HG03103 (cell line): ENCODE results near the gene CENPP.

Experiments
- ATAC-seq: cut with Tn5 transposase; IDR thresholded peaks from one replicate; pipeline ENCODE4 v1.9.1; 2021; ENCODE audit warnings: low read depth; ENCODE audit not compliant: unreplicated experiment

CENPP gene

DNA sequence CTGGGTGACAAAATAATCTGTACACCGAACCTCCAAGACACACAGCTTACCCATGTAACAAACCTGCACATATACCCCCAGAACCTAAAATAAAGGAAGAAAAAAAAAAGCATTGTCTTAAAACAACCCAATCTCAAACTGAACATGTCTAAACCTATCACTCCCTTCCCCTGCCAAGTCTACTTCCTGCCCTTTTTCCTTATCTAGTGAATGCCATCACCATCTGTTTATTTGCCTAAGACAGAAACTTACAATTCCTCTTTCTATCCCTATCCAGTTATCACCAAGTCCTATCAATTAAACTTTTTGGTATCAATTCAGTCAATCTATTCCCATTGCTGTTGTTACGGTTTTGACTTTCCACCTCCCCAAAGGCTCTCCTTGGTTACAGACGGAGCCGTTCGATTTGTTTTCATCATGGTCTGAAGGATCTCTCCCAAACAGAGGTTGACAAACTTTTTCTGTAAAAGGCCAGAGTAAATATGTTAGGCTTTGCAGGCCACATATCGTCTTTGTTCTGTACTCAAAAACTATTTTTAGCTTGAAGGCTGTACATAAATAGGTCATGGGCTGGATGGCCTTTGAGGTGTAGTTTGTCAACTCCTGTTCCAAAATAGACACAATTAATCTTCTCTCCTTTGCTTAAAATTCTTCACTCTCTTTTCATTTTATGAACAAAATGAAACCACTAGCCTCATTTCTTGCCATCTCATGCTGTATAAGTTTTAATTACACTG lies 12.7 kb upstream of the CENPP start:
- ATAC-seq: no peak

DNA sequence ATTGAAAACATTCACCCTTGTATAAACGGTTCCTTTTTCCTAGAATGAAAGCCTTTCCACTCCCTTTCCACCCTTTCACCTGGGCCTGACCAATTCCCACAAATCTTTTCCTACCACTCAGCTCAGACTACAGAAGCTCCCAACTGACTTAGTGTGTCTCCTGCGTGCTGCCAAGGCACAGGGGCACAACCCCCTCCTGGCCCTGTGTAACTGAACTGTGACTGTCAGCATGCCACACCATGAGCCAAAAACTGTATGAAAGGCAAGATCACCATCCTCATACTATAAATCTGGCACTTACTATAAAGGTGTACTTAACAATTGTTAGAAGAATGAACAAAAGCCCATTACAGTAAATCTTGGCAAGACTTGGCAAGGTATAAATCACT lies 12.1 kb upstream of the CENPP start:
- ATAC-seq: no peak

DNA sequence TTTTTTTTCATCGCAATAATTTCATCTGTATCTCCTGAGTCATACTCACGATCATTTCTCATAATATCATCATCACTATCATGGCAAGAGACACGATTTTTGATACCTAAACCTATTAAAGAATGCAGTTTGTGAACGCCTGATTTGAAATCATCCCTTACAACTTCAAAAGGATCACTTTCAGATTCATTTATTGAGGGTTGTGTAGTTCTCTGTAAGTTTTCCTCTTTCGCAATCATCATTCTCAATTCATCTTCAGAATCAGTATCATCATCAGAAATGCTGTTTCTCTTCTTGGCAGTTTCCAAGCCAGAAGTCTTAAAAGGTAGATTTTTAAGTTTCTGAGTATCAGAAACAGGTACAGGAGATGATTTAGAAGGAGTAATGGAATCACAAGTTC lies 10.3 kb upstream of the CENPP start:
- ATAC-seq: no peak

DNA sequence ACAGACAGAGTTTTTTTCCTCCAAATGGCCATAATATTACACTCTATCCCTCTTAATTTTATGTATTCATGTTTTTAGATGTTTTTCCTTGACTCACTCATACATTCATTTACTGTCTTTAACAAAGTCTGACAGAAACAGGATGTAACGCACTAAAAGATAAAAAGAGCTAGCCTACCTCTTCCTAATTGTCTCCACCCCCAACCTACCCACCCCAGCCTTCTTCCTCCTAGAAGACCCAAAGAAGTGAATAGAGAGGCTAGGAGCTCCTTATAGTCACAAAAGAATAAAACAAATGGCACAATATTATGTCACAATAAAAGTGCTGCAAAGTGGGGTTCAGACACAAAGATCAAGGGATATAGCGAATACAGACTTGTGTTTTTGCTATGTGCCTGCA lies 1.3 kb upstream of the CENPP start:
- ATAC-seq: no peak

DNA sequence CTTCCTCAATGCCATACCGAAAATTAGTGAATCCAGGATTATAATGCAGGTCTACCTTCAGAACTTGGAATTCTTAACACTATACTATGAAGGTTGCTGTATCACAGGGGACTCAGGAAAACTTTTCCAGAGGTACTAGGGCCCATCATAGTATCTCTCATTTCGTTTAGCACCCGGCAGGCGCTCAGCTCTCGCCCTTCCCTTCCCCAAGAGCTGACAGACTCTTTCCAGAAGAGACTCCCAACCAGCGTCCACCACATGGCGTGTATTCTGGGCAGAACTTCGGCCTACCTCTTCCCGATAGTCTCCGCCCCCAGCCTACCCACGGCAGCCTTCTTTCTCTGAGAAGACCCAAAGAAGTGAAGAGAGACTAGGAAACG lies 874 bp upstream of the CENPP start:
- no peak for ATAC-seq

DNA sequence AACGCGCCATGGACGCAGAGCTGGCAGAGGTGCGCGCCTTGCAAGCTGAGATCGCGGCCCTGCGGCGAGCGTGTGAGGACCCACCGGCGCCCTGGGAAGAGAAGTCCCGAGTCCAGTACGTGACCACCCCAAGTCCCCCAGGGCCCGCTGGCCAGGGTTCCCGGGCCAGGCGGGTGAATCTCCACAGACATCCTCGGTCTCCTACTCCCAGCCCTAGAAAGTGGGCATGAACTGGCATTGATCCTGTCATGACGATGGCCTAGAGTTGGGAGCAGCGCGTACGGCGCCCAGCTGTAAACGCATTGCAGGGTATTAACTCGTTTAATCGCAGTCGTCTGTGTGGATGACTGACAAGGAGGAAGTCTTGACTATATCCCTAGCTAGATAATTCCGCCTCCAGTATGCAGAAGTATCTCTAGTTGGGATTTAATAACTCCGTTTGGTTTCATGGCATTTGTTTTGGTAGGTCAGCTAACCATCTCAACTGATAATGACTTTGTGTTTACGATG lies 293 bp downstream of the CENPP start:
- peak; percentile 5 for ATAC-seq

DNA sequence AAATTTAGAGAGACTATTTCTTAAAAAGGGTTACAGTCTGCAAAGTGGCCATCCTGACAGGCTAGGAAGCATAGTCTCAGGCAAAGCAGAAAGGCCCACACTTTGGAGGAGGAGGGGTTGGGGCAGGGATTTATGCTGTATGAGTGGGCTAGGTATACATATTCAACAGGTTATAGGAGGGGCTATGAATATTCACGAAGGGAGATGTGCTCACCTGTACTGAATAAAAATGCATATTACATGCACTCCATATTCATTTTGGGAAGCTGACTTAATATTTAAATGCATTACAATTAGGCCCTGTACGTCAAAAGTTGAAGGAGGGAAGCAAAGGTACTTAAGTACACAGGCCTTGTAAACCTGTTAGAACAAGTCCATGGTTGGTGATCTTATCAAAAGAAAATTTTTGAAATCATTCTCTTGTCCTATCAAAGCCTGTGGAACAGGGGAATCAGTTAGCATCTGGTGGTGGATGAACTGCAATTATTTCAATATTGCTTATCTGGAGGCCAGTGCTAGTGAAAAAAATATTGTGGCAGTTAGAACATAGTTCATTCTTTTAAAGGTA lies 1.6 kb downstream of the CENPP start:
- ATAC-seq: no peak

DNA sequence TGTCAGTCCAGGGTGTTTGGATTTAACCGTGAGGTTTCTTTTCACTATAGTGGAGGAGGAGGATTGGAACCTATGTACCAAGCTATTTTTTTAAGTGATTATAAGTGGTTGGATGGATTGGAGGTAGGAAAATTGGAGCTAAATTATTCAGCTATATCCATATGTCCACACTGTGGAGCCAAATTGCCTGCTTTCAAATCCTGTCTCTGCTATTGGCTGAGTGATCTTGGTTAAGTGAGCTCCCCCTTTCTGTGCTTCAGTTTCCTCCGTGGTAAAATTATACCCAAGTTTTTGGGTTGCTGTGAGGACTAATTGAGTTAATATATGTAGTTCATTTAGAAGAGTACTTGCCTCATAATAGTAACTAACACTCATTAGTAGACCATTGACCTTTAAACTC lies 2.5 kb downstream of the CENPP start:
- no peak for ATAC-seq

DNA sequence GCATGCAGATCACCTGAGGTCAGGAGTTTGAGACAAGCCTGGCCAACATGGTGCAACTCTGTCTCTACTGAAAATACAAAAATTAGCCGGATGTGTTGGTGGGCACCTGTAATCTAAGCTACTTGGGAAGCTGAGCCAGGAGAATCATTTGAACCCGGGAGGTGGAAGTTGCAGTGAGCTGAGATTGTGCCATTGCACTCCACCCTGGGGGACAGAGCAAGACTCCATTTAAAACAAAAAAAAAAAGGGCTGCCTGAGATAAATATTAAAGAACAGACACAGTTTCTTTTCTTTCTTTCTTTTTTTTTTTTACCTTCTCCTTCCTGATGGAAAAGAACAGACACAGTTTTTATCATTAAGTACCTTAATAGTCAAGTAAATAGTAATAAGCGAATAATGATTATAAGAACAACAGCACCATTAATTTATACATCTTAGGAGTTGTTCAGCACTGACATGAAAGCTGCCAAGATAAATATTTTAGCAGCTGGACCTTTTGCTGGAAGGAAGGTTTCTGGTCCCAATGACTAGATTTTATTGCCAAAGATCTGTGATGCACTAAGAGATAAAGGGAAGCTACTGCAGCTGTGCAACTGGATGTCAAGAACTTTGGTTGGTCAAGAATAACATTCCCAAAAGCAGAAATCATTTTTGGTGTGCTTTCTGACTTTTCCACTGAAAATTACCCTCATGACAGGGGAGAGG lies 7.0 kb downstream of the CENPP start:
- ATAC-seq: no peak

DNA sequence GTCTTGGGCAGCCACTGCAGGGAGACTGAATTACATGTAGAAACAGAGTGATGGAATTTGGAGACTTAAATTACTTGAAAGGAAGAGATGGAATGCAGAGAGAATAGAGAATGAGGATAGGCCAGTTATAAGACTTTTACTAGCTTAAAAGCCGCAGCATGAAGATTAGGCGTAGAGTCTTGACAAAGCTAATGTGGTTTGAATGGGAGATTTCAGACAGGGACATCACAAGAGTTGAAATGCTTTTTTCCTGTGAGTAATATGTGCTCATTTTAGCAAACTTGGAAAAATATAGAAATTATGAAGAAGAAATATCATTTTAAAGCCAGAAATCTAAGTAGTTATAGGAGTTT lies 7.5 kb downstream of the CENPP start:
- ATAC-seq: no peak

DNA sequence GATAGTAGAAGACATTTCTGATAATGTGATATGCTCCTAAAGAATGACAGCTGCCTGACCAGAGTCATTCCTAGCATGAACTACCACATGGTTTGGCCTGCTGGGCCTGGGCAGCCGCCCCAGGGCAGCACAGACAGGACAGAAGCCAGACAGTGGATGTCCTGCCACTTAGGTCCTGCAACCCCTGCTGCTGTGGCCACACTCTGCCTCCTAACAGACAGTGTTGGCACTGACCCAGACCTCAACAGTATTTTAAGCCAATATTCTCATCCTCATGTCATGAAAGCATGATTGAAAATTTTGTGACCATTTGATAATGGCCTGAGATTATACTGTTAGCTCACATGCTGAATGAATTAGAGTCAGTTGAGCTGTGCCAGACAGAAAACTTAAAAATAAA lies 15.8 kb downstream of the CENPP start:
- ATAC-seq: no peak

DNA sequence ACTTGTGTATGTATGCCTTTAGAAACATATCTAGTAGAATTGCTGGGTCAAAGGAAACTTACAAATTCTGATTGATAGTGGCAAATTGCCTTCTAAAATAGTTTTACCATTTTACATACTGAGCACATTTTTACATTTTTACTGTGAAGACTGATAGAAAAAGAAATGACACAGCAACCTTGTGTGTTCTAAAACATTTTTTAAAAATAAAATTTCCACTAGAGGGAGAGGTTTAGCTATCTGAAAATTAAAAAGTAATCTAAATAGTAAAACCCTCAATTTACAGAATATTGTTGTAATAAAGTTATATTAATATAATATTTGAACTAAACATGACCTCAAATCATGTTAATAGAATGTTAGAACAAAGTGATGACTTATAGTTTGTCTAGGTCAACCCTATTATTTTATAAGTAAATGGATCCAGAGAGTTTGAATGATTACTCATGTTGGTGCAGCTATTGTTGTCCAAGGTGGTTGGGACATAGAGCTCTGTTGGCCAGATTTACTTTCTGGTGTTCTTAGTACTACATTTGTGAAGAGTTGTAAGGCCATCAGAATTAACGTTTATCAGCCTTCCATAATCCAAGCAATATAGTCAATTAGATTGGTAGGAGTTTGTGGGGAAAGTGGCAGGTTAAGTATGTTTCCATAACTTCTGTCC lies 17.2 kb downstream of the CENPP start:
- no peak for ATAC-seq

DNA sequence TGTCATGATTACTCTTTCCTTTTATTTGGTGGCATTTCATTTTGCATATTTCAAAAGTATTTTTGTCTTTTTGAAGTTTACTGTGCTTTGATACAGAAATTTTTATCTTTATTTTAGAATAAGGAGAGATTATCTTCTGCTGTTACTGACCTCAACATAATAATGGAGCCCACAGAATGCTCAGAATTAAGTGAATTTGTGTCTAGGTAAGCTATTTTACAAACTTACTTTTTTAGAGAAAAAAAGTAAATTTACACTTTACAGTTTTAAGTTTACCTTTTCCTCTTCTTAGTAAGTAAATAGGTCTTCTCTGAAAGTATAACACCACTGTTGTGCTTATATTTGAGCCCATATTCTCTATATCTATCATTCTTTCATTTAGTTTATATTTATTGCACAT lies 19.8 kb downstream of the CENPP start:
- ATAC-seq: no peak

DNA sequence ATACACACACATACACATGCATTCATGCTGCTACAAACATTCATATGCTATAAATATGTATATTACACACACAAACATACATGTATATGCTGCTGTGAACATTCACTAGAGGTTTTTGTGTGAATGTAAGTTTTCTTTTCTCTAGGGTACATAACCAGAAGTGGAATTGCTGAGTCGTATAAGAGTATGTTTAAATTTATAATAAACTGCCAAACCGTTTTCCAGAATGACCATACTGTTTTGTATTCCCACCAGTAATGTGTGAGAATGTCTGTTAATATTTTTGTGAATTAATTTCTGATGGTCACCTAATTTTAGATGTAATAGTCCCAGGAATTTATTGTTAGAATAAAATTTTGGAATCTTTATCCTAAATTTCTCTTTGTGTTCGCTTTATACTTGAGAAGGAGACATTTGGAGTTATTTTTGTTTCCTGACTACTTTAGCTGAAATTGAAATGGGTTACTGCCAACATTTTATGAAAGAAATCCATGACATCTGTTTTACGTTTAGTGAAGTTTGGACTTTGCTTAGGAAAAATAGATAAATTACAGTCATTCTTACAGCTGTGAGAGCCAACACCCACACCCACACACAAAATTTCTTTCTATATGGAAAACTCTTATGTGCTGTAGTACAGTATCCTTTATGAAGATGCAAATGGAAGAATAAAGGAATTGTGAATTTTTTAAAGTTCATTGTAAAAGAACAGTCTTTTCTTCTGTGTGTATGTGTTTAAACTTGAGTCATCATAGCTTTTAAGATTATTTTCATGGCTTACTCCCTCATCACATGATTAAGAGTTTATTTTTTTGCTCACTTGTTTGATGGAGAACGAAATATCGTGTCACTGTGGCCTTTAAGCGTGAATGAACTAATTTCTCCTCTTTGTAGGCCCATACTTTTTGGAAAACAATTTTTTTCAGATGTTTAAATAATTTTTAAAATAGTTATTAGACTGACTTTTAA lies 24.3 kb downstream of the CENPP start:
- ATAC-seq: no peak

DNA sequence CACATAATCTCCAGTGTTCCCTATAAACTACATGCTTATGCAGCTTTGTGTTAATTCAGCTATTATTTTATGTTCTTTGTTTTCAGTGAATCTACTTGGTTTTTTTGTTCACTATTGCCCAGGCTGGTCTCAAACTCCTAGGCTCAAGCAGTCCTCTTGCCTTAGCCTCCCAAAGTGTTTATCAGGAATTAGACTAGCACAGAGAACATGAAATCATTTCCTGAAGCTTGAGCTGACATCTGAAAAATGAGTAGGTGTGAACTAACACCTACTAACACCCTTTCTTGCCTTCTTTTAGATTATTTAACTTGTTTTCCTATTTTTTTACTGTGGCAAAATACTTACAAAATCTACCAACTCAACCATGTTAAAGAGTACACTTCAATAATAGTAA lies 25.0 kb downstream of the CENPP start:
- ATAC-seq: no peak

DNA sequence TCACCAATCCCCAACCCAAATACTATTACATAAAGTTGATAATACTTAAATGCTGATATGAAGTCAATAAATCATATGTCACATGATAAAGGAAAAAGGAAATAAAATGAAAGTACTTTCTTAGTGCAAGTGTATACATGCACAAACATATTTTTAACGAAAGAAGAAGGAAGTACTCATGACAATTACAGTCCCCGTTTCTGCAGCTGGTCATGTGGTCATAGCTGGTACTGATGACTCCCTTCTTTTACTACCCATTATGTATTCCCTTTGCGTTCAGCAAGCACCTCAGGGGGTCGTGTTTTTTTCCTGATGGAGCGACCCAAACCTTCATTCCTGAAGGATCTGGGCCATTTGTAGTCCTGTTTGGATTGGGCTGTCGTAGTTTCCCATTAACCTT lies 27.3 kb downstream of the CENPP start:
- ATAC-seq: no peak

DNA sequence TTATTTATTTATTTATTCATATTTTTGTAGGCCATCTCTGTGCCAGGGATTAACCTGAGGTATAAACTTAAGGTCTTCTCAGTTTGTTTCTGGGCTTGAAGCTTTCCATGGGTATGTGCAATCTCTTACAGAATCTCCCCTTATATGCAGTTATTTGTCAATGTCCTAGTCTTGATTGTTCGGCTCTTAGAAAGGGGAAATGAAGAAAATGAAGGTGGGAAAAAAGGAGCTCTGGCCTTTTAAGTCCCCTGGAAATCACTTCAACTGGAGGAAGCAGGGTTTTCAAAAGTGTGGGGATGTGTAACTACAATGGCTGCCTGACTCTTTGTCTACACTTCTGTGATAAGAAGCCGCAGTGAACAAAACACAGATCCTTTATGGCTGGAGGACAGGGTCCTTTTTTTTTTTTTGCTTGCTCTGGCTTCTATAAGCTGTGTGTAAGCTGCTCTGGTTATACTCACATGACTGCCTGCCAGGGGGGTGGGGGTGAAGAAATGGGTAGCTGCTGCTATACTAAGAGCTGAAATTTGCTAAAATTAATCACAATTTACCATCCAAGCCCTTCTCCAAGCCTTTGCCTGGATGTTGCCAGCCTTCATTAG lies 33.7 kb downstream of the CENPP start:
- no peak for ATAC-seq

DNA sequence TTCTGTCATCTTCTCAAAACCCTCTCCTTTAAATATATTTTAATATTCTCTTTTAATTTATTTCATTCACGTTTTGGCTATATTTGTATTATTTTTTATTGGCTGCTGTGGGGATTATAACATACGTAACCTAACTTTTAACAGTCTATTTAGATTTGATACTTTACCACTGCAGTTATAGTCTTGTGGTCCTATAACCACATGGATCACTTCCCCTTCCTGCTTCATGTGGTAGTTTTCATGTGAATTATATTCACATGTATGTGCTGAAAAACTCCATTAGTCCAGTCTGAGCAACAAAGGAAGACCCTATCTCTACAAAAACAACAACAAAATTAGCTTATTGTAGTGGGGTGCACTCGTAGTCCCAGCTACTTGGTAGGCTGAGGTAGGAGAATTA lies 34.3 kb downstream of the CENPP start:
- ATAC-seq: no peak

DNA sequence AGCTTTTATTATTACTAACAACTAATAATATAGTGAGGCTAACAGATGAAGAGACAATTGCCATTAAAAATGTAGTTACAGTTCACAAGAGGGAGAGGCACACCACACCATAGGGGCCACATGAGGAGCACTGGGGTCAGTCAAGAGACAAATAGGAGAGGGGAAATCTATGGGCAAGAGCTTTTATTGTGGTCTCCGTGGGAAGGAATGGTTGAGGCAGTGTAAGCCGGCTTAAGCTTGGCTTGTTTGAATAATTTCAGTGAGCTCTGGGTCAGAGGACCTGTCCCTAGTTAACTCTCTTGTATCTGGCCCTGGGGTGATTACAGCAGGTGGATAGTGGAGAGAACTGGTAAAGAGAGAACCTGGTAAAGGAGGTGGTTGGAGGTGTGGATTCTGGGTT lies 43.3 kb downstream of the CENPP start:
- ATAC-seq: no peak

DNA sequence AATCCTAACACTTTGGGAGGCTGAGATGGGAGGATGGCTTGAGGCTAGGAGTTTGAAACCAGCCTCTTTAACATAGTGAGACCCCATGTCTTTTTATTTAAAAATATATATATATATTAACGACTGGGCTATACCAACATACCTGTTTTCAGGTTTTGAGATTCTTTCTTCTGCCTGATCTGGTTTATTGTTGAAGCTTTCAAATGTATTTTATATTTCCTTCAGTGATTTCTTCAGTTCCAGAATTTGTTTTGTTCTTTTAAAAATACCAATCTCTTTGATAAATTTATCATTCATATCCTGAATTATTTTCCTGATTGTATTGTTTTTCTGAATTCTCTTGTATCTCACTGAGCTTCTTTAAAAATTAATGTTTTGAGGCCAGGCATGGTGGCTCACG lies 47.4 kb downstream of the CENPP start:
- no peak for ATAC-seq
